ENCODE measurements around the gene ELF4. TPM values are rescaled to one million over a fixed set of nuclear protein-coding genes. Genes with fewer than 3 reads are reported as not detected.
A peak's percentile ranks its signal among the peaks of the same experiment; 100 is the strongest.
"Not testable (repeated sequence)": the region's sequence is repeated elsewhere in the genome, so short reads cannot be mapped to it uniquely, and the experiment has no call there.

Gene ELF4
- total and polyA plus RNA-seq, 2 of the 13 experiments (the other 11 are each of a cell fraction or from before 2014, with no cell fraction given) = 1.3 to 2.6 TPM

DNA sequence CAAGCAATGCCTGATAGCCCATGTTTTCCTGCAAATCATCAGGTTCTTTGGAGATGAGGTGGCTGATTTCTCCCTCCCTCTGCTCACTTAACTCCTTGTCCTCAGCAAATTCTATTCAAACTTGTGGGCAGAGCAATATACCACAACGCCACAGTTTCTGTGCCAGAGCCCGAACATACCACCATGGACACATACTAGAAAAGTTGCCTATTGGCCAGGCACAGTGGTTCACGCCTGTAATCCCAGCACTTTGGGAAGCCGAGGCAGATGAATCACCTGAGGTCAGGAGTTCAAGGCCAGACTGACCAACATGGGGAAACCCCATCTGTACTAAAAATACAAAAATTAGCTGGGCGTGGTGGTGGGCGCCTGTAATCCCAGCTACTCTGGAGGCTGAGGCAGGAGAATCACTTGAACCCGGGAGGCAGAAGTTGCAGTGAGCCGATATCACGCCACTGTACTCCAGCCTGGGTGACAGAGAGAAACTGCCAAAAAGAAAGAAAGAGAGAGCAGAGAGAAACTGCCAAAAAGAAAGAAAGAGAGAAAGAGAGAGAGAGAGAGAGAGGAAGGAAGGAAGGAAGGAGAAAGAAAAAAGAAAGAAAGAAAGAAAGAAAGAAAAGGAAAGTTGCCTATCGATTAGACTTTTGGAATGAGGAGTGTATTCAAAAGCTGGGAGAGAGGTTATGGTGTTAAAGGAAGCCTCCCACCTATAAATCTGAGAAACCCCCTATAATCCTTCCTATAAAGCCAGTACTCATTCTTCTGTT lies 5.0 kb upstream of the ELF4 start:
- H3K4me2 ChIP-seq (ENCODE audit: low read depth, low read length); FAIRE-seq; H3K4me3 ChIP-seq (replicated peaks in 1 of 3; ENCODE audit: insufficient read depth in 1 of 3, low read depth in 2 of 3, low read length in 3 of 3); POLR2A ChIA-PET; H4K20me1 ChIP-seq (ENCODE audit: insufficient read depth, low read length); H3K9ac ChIP-seq (ENCODE audit: insufficient read depth, low read depth, low read length); BruUV-seq (replicated peaks); H3K79me2 ChIP-seq (ENCODE audit: insufficient read depth, low read length); ATAC-seq; H3K27me3 ChIP-seq (ENCODE audit: control insufficient read depth in 1 of 2, insufficient read depth in 2 of 2, low read length in 2 of 2); CTCF ChIA-PET (ENCODE audit: low intra/inter-chr PET ratio, low total read pairs); H3K27ac ChIP-seq (ENCODE audit: extremely low read length, insufficient read depth, low read length); H2AFZ ChIP-seq (ENCODE audit: low read length); intact Hi-C loops (cut with micrococcal nuclease; ENCODE audit: unreplicated experiment); DNase-seq (ENCODE audit: low spot score); H3K36me3 ChIP-seq (replicated peaks in 1 of 2; ENCODE audit: control insufficient read depth in 1 of 2, insufficient read depth in 2 of 2, low read length in 2 of 2); H3K9me3 ChIP-seq (ENCODE audit: low read length): not testable (repeated sequence)
- peaks cover 32% of the 10 kb centered on the region for H3K4me1 ChIP-seq (ENCODE audit: insufficient read depth, low read length)
- in situ Hi-C loops (cut with HindIII; ENCODE audit: extremely low pct_ligation_motif_present, low pct_unique_long_range_greater_than_20kb) = loop anchor here (5.0 kb wide), 1 partner anchor 33 kb away; no protein-coding TSS in a partner anchor
- WGBS (ENCODE audit: low lambda C conversion rate) = 44% methylated on average over 9 of the region's 10 CpGs
- TF ChIP-seq FOSL2 (CRISPR knock-in tag; IDR thresholded peaks at IDR 0.05) (peak; percentile 65), RARA (CRISPR knock-in tag; IDR thresholded peaks at IDR 0.05) (peak; percentile 31; the same call in 1 of the 2 replicates)

DNA sequence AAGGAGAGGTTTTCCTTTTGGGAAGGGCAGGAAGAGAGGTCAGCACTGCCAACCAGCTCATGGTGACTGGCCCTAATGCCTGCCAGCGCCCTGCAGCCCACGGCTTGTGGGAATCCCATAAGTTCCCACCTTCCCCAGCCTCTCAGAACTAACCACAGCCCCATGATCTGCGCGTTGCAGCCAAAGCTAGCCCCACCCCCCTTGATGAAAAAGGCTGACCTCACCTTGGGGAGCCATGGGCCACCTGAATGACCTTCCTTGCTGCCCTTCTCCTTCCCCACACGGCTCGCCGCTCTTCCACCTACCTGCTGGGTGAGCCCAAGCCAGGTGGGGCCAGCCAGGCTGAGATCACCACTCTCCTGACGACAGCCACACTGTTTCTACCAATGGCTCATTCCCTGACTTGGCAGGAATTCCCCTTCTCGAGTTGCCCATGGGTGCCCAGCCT lies 3.9 kb upstream of the ELF4 start:
- no peak for DNase-seq (ENCODE audit: low spot score)
- H3K4me1 ChIP-seq (ENCODE audit: insufficient read depth, low read length) = peaks cover 25% of the 10 kb centered on the region
- CTCF ChIA-PET (ENCODE audit: low intra/inter-chr PET ratio, low total read pairs) = no interaction called here
- H3K9me3 ChIP-seq (ENCODE audit: low read length) = no peaks in the 10 kb centered on the region
- in situ Hi-C loops (cut with HindIII; ENCODE audit: extremely low pct_ligation_motif_present, low pct_unique_long_range_greater_than_20kb) = no loop called here
- no peaks in the 10 kb centered on the region for H3K79me2 ChIP-seq (ENCODE audit: insufficient read depth, low read length)
- BruUV-seq (replicated peaks) = no TSS peak
- no peak for FAIRE-seq
- no peaks in the 10 kb centered on the region for H3K27me3 ChIP-seq (ENCODE audit: control insufficient read depth in 1 of 2, insufficient read depth in 2 of 2, low read length in 2 of 2)
- ATAC-seq = no peak
- no peak overlapping the region for H3K4me2 ChIP-seq (ENCODE audit: low read depth, low read length)
- H2AFZ ChIP-seq (ENCODE audit: low read length) = no peak overlapping the region
- no peaks in the 10 kb centered on the region for H4K20me1 ChIP-seq (ENCODE audit: insufficient read depth, low read length)
- H3K36me3 ChIP-seq (replicated peaks in 1 of 2; ENCODE audit: control insufficient read depth in 1 of 2, insufficient read depth in 2 of 2, low read length in 2 of 2) = no peaks in the 10 kb centered on the region
- H3K4me3 ChIP-seq (replicated peaks in 1 of 3; ENCODE audit: insufficient read depth in 1 of 3, low read depth in 2 of 3, low read length in 3 of 3) = no peak overlapping the region
- no peak for TF ChIP-seq ERF (CRISPR knock-in tag; IDR thresholded peaks at IDR 0.05)
- TF ChIP-seq ETV6 (CRISPR knock-in tag; conservative IDR thresholded peaks at IDR 0.05) = no peak
- TF ChIP-seq, protein P1, sequence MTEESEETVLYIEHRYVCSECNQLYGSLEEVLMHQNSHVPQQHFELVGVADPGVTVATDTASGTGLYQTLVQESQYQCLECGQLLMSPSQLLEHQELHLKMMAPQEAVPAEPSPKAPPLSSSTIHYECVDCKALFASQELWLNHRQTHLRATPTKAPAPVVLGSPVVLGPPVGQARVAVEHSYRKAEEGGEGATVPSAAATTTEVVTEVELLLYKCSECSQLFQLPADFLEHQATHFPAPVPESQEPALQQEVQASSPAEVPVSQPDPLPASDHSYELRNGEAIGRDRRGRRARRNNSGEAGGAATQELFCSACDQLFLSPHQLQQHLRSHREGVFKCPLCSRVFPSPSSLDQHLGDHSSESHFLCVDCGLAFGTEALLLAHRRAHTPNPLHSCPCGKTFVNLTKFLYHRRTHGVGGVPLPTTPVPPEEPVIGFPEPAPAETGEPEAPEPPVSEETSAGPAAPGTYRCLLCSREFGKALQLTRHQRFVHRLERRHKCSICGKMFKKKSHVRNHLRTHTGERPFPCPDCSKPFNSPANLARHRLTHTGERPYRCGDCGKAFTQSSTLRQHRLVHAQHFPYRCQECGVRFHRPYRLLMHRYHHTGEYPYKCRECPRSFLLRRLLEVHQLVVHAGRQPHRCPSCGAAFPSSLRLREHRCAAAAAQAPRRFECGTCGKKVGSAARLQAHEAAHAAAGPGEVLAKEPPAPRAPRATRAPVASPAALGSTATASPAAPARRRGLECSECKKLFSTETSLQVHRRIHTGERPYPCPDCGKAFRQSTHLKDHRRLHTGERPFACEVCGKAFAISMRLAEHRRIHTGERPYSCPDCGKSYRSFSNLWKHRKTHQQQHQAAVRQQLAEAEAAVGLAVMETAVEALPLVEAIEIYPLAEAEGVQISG (CRISPR knock-in tag; IDR thresholded peaks at IDR 0.05) = no peak
- no peak overlapping the region for H3K9ac ChIP-seq (ENCODE audit: insufficient read depth, low read depth, low read length)
- WGBS (ENCODE audit: low lambda C conversion rate) = 72% methylated on average over 4 of the region's 9 CpGs
- intact Hi-C loops (cut with micrococcal nuclease; ENCODE audit: unreplicated experiment) = no loop called here
- H3K27ac ChIP-seq (ENCODE audit: extremely low read length, insufficient read depth, low read length) = no peak overlapping the region
- POLR2A ChIA-PET = no interaction called here

Data from HepG2 (cell line).